Activated CD8-positive, alpha-beta memory T cell treated with anti-CD3 and anti-CD28 coated beads, Interleukin-2, amount 50 U/mL, for 24 hours (primary cell): ENCODE data around the gene MYCBP.
"Not testable (repeated sequence)": the region's sequence is repeated elsewhere in the genome, so short reads cannot be mapped to it uniquely, and the experiment has no call there.

ENCODE experiments used
- DNase-seq: peaks from one replicate; pipeline ENCODE4 v3.0.0-alpha.2; 2020; ENCODE audit errors: extremely low read depth

Gene MYCBP

GRCh38 chr1:38873027-38873969, at the start of gene MYCBP:
Gene MYCBP (minus strand): TSS chr1:38873348. CDS start chr1:38873305, 43 bp downstream.
- peak; percentile 86 for DNase-seq

- DNase-seq = no peak
These were observed 46.0 kb upstream of the MYCBP start for GRCh38 chr1:38919130-38919529.

GRCh38 chr1:38918568-38918967, 45.4 kb upstream of the MYCBP start:
- no peak for DNase-seq

- DNase-seq = no peak
These were observed 44.6 kb upstream of the MYCBP start for GRCh38 chr1:38917772-38918171.

- no peak for DNase-seq
These were observed 44.2 kb upstream of the MYCBP start for GRCh38 chr1:38917337-38917736.

GRCh38 chr1:38915352-38915948, 42.3 kb upstream of the MYCBP start:
- no peak for DNase-seq

- DNase-seq = not testable (repeated sequence)
These were observed 41.8 kb upstream of the MYCBP start for GRCh38 chr1:38914908-38915307.

GRCh38 chr1:38908821-38909220, 35.7 kb upstream of the MYCBP start:
- DNase-seq = no peak

- DNase-seq = no peak
These were observed 32.8 kb upstream of the MYCBP start for GRCh38 chr1:38905985-38906384.

GRCh38 chr1:38899560-38899959, 26.4 kb upstream of the MYCBP start:
- DNase-seq = no peak

- no peak for DNase-seq
These were observed 25.6 kb upstream of the MYCBP start for GRCh38 chr1:38898653-38899230.

- DNase-seq = no peak
These were observed 23.0 kb upstream of the MYCBP start for GRCh38 chr1:38896169-38896568.

- DNase-seq = no peak
These were observed 19.8 kb upstream of the MYCBP start for GRCh38 chr1:38892976-38893375.

- no peak for DNase-seq
These were observed 18.6 kb upstream of the MYCBP start for GRCh38 chr1:38891753-38892152.

- DNase-seq = no peak
These were observed 16.4 kb upstream of the MYCBP start for GRCh38 chr1:38889589-38889988.

- DNase-seq = no peak
These were observed 15.5 kb upstream of the MYCBP start for GRCh38 chr1:38888423-38889333.

GRCh38 chr1:38885092-38885491, 11.9 kb upstream of the MYCBP start:
- DNase-seq = no peak

- no peak for DNase-seq
These were observed 8.3 kb upstream of the MYCBP start, which contains the start of gene GJA9 for GRCh38 chr1:38881487-38881886. Gene GJA9 (minus strand): TSS chr1:38881587. CDS start chr1:38876098, 5,489 bp downstream.

- DNase-seq = no peak
These were observed 2.7 kb upstream of the MYCBP start for GRCh38 chr1:38875811-38876210.

- no peak for DNase-seq
These were observed 634 bp downstream of the MYCBP start for GRCh38 chr1:38872401-38873026.

GRCh38 chr1:38870996-38871395, 2.2 kb downstream of the MYCBP start:
- no peak for DNase-seq
